HG02970 (cell line): ENCODE results near the gene ATG10.

ENCODE experiments used
- ATAC-seq: cut with Tn5 transposase; IDR thresholded peaks from one replicate; pipeline ENCODE4 v1.9.1; 2021; ENCODE audit warnings: mild to moderate bottlenecking, moderate library complexity, moderate number of reproducible peaks; ENCODE audit not compliant: unreplicated experiment, low FRiP score

The ATG10 gene

DNA sequence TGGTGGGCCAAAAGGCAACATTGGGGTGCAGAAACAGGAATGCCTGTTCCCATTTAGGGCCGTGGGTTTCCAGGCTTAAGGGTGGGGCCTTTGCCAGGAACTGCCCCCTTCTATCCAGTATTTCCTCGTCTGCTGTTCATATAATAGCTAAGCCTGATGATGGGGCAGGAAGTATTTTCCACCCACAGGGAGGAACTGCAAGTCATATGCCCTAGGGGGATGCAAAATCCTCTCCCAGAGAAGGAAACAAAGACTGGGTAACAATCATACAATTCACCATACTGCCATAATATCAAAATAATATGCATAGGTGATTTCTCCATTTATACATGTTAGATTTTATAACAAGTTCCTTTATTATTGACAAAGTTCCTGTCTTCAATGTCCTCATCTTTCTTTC, 326.8 kb downstream of the ATG10 start:
- no peak for ATAC-seq

DNA sequence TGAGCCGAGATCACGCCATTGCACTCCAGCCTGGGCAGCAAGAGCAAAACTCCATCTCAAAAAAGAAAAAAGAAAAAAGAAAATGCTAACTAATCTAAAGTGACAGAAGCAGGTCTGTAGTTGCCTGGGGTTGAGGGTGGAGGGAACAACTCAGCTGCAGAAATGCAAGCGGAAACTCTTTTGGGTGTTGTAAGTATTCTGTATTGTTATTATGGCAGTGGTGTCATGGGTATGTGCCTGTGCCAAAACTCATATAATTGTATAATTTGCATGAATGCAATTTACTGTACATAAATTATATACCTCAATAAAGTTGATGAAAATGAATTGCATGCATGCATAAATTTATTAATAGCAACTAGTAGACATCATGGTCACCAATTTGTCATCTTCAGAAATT, 329.4 kb downstream of the ATG10 start:
- no peak for ATAC-seq
